Sigmoid colon (tissue), 4 donors: ENCODE measurements around the gene OR8D2.

ENCODE experiments used
- EP300 ChIP-seq, 4 donors: sonication (generic); formaldehyde crosslinking; IDR thresholded peaks; one replicate each; pipeline ENCODE4 v1.6.1; 2017; ENCODE audit warnings: antibody characterized with exemption in 4 of 4
- TF ChIP-seq, protein P1 (sequence below), 4 experiments: fragments of 450-650 bp in 3 of 4; fragments of 200-600 bp in 1 of 4; IDR thresholded peaks; one replicate each; pipeline ENCODE4 v1.5.1; 2016 to 2019; ENCODE audit warnings: antibody characterized with exemption in 4 of 4, mild to moderate bottlenecking in 3 of 4, moderate library complexity in 2 of 4

GRCh38 chr11:124346311-124346955 lies 26.4 kb upstream of the OR8D2 start:
- TF ChIP-seq EP300 (IDR thresholded peaks at IDR 0.05) = no peak
- TF ChIP-seq, protein P1, sequence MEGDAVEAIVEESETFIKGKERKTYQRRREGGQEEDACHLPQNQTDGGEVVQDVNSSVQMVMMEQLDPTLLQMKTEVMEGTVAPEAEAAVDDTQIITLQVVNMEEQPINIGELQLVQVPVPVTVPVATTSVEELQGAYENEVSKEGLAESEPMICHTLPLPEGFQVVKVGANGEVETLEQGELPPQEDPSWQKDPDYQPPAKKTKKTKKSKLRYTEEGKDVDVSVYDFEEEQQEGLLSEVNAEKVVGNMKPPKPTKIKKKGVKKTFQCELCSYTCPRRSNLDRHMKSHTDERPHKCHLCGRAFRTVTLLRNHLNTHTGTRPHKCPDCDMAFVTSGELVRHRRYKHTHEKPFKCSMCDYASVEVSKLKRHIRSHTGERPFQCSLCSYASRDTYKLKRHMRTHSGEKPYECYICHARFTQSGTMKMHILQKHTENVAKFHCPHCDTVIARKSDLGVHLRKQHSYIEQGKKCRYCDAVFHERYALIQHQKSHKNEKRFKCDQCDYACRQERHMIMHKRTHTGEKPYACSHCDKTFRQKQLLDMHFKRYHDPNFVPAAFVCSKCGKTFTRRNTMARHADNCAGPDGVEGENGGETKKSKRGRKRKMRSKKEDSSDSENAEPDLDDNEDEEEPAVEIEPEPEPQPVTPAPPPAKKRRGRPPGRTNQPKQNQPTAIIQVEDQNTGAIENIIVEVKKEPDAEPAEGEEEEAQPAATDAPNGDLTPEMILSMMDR (IDR thresholded peaks at IDR 0.05) = no peak
